GM12874 (cell line): ENCODE results near the gene GUK1.

Experiments used
- TF ChIP-seq, protein P1 (sequence below): IDR thresholded peaks from 2 replicates; pipeline ENCODE4 v1.5.1; 2011; ENCODE audit warnings: low read depth, mild to moderate bottlenecking, control low read depth, low read length, moderate library complexity; ENCODE audit not compliant: insufficient read depth

GUK1 gene

DNA sequence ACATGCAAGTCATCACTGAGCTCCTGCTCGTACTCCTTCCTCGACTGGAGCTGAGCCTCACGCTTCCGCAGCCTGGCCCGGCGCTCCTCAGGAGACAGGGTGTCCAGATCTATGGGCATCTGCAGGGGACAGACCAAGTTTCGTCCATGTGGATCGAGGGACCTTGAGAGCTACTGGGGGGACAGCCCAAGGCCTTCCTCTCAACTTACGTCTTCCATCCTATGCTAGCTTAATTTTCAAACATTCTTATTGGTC lies 33.4 kb upstream of the GUK1 start:
- TF ChIP-seq, protein P1, sequence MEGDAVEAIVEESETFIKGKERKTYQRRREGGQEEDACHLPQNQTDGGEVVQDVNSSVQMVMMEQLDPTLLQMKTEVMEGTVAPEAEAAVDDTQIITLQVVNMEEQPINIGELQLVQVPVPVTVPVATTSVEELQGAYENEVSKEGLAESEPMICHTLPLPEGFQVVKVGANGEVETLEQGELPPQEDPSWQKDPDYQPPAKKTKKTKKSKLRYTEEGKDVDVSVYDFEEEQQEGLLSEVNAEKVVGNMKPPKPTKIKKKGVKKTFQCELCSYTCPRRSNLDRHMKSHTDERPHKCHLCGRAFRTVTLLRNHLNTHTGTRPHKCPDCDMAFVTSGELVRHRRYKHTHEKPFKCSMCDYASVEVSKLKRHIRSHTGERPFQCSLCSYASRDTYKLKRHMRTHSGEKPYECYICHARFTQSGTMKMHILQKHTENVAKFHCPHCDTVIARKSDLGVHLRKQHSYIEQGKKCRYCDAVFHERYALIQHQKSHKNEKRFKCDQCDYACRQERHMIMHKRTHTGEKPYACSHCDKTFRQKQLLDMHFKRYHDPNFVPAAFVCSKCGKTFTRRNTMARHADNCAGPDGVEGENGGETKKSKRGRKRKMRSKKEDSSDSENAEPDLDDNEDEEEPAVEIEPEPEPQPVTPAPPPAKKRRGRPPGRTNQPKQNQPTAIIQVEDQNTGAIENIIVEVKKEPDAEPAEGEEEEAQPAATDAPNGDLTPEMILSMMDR = no peak

- TF ChIP-seq, protein P1 = no peak
These were observed 32.4 kb upstream of the GUK1 start for GRCh38 chr1:228107636-228108035.

DNA sequence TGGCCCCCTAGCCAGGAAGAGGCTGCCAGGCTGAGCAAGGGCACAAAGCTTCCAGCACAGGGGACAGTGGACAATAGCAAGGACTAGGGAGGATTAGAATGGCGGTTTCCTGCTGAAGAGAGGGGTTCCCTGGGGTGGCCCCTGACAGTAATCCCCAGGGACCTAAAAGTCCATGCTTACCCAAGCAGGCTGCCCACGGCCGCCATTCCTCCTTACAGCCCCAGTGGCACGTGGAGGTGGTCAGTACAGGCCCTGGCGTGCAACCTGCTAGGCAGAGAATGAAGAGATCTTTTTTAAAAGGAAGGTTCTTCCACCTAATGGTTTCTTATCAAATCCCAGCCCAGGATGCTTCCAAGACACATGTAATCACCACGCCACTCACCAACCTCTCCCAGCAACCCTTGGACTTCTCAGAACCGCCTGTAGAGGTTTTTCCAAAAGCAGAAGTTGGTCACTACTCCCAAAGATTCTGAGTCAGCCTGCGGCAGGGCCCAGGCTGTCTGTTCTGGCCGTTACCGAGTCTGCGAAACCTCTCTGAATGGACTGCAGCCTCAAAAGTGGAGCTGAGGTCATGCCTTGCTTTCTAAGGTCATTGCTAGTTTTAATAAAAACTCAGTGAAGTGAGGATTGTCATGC lies 31.9 kb upstream of the GUK1 start:
- TF ChIP-seq, protein P1 = no peak

GRCh38 chr1:228108742-228109072 lies 31.4 kb upstream of the GUK1 start:
- TF ChIP-seq, protein P1 = no peak

DNA sequence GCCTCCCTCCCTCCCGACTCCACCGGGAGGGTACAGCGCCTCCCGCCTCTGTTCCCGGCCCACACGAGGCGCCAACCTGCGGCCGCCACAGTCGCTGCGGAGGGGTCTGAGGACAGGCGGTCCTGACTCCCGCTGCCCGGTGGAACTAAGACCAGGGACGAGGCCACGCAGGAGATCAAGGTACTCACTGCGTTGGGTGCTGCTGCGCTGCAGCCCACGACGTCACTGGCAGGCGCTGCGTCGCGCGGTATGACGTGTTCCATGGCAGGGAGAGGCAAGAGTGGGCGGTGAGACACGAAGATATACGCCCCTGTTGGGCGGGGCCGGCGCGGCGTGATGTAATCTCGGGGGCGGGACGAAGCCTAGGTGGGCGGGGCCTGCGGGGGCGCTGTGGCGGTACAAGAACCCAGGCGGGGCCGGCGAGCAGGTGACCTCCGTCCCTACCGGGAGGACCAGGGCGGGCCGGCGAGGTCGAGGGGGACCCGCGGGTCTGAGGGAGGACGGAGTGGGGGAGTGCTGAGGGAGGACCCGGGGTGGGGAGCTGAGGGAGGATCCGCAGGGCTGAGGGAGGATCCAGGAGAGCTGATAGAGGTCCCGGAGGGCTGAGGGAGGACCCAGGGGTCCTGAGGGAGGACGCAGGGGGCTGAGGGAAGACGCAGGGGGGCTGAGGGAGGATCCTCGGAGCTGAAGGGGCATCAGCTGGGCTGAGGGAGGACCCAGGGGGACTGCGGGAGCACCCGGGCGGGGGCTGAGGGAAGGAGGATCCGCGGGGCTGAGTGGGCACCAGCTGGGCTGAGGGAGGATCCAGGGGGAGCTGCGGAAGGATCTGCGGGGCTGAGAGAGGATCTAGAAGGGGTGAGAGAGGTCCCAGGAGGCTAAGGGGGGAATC lies 30.8 kb upstream of the GUK1 start, which contains the start of gene MRPL55:
Gene MRPL55, minus strand, starts transcription at position 227 of the 889 bp plus-strand sequence. CDS start 1,039 bp downstream, outside the sequence.
- TF ChIP-seq, protein P1 = no peak

- TF ChIP-seq, protein P1 = no peak
These were observed 30.1 kb upstream of the GUK1 start for GRCh38 chr1:228109962-228110488.

GRCh38 chr1:228110556-228110955 lies 29.5 kb upstream of the GUK1 start:
- TF ChIP-seq, protein P1 = no peak
